Gastroesophageal sphincter (tissue), 3 donors: Measurements from ENCODE around the gene FAM3B.

Experiments used
- CTCF ChIP-seq, 4 experiments: fragments of 200-600 bp in 2 of 4; fragments of 450-650 bp in 2 of 4; sonication (generic) in 1 of 4; IDR thresholded peaks; one replicate each; pipeline ENCODE4 v1.5.1; 2017 to 2019; ENCODE audit warnings: antibody characterized with exemption in 4 of 4, mild to moderate bottlenecking in 2 of 4, moderate library complexity in 2 of 4
- EP300 ChIP-seq: sonication (generic); formaldehyde crosslinking; IDR thresholded peaks from one replicate; pipeline ENCODE4 v1.6.1; 2017; ENCODE audit warnings: antibody characterized with exemption, mild to moderate bottlenecking
- POLR2A ChIP-seq, 2 donors: fragments of 450-650 bp; IDR thresholded peaks; one replicate each; pipeline ENCODE4 v1.6.1; 2017; ENCODE audit warnings: antibody characterized with exemption in 2 of 2, mild to moderate bottlenecking in 2 of 2, moderate library complexity in 1 of 2
- POLR2AphosphoS5 ChIP-seq: sonication (generic); formaldehyde crosslinking; IDR thresholded peaks from one replicate; pipeline ENCODE4 v1.6.1; 2017; ENCODE audit warnings: antibody characterized with exemption

GRCh38 chr21:41367301-41367944, 50.8 kb downstream of the FAM3B start:
- TF ChIP-seq CTCF (IDR thresholded peaks at IDR 0.05), result no peak
- TF ChIP-seq POLR2A (IDR thresholded peaks at IDR 0.05), result no peak
- no peak for TF ChIP-seq POLR2AphosphoS5
- TF ChIP-seq EP300, result no peak
